ENCODE data around the gene UBE2K.
A peak's percentile ranks its signal among the peaks of the same experiment; 100 is the strongest.
"Not testable (repeated sequence)": the region's sequence is repeated elsewhere in the genome, so short reads cannot be mapped to it uniquely, and the experiment has no call there.

The UBE2K gene

DNA sequence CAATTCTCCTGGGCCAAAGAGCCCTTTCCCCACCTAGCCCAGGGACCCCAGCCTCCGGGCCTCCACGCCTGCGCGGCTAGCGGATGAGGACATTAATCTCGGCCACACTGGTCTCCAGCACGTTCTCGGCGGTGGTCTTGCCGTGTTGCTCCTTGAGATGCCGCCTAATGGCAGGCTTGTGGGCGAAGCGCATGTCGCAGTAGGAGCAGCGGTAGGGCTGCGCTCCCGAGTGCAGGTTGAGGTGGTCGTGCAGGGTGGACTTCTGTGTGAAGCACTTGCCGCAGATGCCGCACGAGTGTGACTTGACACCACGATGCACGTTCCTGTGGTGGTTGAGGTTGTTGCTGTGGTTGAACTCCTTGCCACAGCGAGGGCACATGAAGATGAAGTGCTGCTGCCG is 72.1 kb downstream of the UBE2K start:
- no peak overlapping the region for H3K23ac ChIP-seq (ENCODE audit: low read depth, low read length, poor library complexity)
- H4K8ac ChIP-seq (ENCODE audit: low read depth, low read length) = no peak overlapping the region
- no peak overlapping the region for H4K91ac ChIP-seq (ENCODE audit: low read depth, low read length, poor library complexity)
- no CpG with 5 or more reads among the region's 25 CpGs for WGBS, 2 donors (ENCODE audit: extremely low coverage in 2 of 2, insufficient read length in 2 of 2, insufficient replicate concordance in 1 of 2)
- no peak for DNase-seq (ENCODE audit: low spot score)
- no peak overlapping the region for H2AFZ ChIP-seq (ENCODE audit: low read length)
- no peak overlapping the region for H2AK5ac ChIP-seq (ENCODE audit: low read depth, low read length)
- no peaks in the 10 kb centered on the region for H3K4me1 ChIP-seq (ENCODE audit: control insufficient read depth in 2 of 2, insufficient read depth in 1 of 2, low read depth in 1 of 2, low read length in 2 of 2)
- H2BK12ac ChIP-seq (ENCODE audit: low read length) = no peak overlapping the region
- H2BK120ac ChIP-seq (ENCODE audit: low read depth, low read length) = no peak overlapping the region
- H3K27me3 ChIP-seq (ENCODE audit: control insufficient read depth in 3 of 3, insufficient read depth in 3 of 3, low read depth in 1 of 3, low read length in 3 of 3) = no peaks in the 10 kb centered on the region
- no peak overlapping the region for H2BK5ac ChIP-seq (ENCODE audit: low read length)
- no peak overlapping the region for H3K4me3 ChIP-seq (ENCODE audit: low read length in 2 of 2)
- no peak overlapping the region for H3K4ac ChIP-seq (ENCODE audit: low read length)
- no peak overlapping the region for H3K14ac ChIP-seq (ENCODE audit: low read length)
- no peak overlapping the region for H3K18ac ChIP-seq (ENCODE audit: low read length)
- no peak overlapping the region for H2BK15ac ChIP-seq (ENCODE audit: low read length)
- H3K79me1 ChIP-seq (ENCODE audit: low read depth, low read length) = peaks cover 2% of the 10 kb centered on the region
- H3K4me2 ChIP-seq (ENCODE audit: insufficient read depth, low read length, poor library complexity, severe bottlenecking) = no peak overlapping the region
- peaks cover 0 to 8% of the 10 kb centered on the region in 2 donors for H3K9me3 ChIP-seq (replicated peaks in 1 of 2; ENCODE audit: control insufficient read depth in 2 of 2, insufficient read depth in 1 of 2, low read depth in 1 of 2, low read length in 2 of 2)
- H3K36me3 ChIP-seq (replicated peaks in 1 of 2; ENCODE audit: control insufficient read depth in 2 of 2, insufficient read depth in 2 of 2, low read length in 2 of 2) = peaks cover 15 to 80% of the 10 kb centered on the region in 2 donors
- no peak overlapping the region for H3K9ac ChIP-seq (ENCODE audit: low read depth, low read length, poor library complexity)
- H3K27ac ChIP-seq (replicated peaks; ENCODE audit: low read length) = no peak overlapping the region

DNA sequence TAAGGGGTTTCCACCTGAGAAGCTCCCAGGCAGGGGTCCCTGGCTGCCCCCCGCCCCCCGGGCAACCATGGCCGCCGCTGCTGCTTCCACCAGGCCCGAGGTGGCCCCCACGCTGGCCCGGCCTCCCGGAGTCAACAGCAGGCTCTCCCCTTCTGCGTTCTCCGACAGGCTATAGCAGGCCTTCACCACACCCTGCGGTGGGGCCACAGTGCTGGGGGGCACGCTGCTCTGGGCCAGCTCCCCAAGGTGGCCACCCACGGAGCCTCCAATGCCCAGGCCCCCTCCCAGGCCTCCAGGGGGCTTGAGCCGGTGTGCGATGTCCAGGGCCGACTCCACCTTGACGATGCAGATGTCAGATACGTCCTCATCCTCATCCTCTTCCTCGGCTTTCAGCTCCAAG is 72.5 kb downstream of the UBE2K start:
- no peak overlapping the region for H2BK5ac ChIP-seq (ENCODE audit: low read length)

DNA sequence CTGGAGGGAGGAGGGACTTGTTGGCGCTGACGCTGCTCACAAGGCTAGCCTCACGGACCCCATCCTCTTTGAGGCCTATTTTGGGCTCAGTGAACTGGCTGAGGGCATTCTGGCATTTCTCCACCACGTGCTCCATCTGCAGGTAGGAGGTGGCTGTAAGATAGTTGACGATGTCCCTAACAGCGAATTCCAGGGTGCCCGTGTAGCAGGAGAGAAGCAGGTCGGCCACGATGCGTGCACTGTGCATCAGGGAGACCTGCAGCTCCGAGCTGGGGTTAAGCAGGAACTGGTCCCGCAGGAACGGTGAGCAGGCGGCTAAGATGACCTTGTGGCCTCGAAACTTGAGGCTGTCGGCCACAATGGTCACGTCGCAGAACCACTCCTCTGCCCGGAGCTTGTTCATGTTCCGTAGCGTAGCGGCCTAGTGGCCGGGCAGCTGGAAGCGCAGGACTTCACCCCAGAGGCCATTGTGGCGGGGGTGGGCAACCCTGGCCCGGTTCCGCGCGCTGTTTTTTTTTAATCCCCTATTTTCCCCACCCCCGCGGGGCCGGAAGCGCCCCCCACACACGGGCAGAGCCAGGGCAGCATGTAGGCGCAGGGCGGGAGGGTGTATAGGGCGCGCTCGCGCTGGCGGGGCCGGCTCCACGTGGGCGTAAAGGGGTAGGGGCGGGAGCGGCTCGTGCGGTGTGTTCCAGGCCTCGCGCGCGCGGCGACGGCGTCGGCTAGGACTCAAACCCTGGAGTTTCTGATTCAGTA is 73.2 kb downstream of the UBE2K start:
- H4K91ac ChIP-seq (ENCODE audit: low read depth, low read length, poor library complexity) = no peak overlapping the region
- H3K4me2 ChIP-seq (ENCODE audit: insufficient read depth, low read length, poor library complexity, severe bottlenecking) = no peak overlapping the region
- H3K4ac ChIP-seq (ENCODE audit: low read length) = no peak overlapping the region
- H3K9me3 ChIP-seq (replicated peaks in 1 of 2; ENCODE audit: control insufficient read depth in 2 of 2, insufficient read depth in 1 of 2, low read depth in 1 of 2, low read length in 2 of 2) = peaks cover 0 to under 1% of the 10 kb centered on the region in 2 donors
- H3K27me3 ChIP-seq (ENCODE audit: control insufficient read depth in 3 of 3, insufficient read depth in 3 of 3, low read depth in 1 of 3, low read length in 3 of 3) = no peaks in the 10 kb centered on the region
- peak overlapping the region; percentile 48 for H3K18ac ChIP-seq (ENCODE audit: low read length)
- H2AK5ac ChIP-seq (ENCODE audit: low read depth, low read length) = no peak overlapping the region
- no peak overlapping the region for H3K27ac ChIP-seq (replicated peaks; ENCODE audit: low read length)
- no CpG with 5 or more reads among the region's 57 CpGs for WGBS, 2 donors (ENCODE audit: extremely low coverage in 2 of 2, insufficient read length in 2 of 2, insufficient replicate concordance in 1 of 2)
- no peak overlapping the region for H3K9ac ChIP-seq (ENCODE audit: low read depth, low read length, poor library complexity)
- H4K8ac ChIP-seq (ENCODE audit: low read depth, low read length) = peak overlapping the region; percentile 43
- no peak overlapping the region for H3K14ac ChIP-seq (ENCODE audit: low read length)
- H2BK120ac ChIP-seq (ENCODE audit: low read depth, low read length) = no peak overlapping the region
- H2BK12ac ChIP-seq (ENCODE audit: low read length) = no peak overlapping the region
- H2BK5ac ChIP-seq (ENCODE audit: low read length) = no peak overlapping the region
- no peak overlapping the region for H2BK15ac ChIP-seq (ENCODE audit: low read length)
- peaks cover 2% of the 10 kb centered on the region for H3K79me1 ChIP-seq (ENCODE audit: low read depth, low read length)
- no peak overlapping the region for H3K23ac ChIP-seq (ENCODE audit: low read depth, low read length, poor library complexity)
- H3K4me1 ChIP-seq (ENCODE audit: control insufficient read depth in 2 of 2, insufficient read depth in 1 of 2, low read depth in 1 of 2, low read length in 2 of 2) = no peaks in the 10 kb centered on the region
- H3K4me3 ChIP-seq (ENCODE audit: low read length in 2 of 2) = no peak overlapping the region
- no peak for DNase-seq (ENCODE audit: low spot score)
- no peak overlapping the region for H2AFZ ChIP-seq (ENCODE audit: low read length)
- peaks cover 15 to 80% of the 10 kb centered on the region in 2 donors for H3K36me3 ChIP-seq (replicated peaks in 1 of 2; ENCODE audit: control insufficient read depth in 2 of 2, insufficient read depth in 2 of 2, low read length in 2 of 2)

More for the DNA sequence above, 72.5 kb downstream of the UBE2K start:
- no peaks in the 10 kb centered on the region for H3K27me3 ChIP-seq (ENCODE audit: control insufficient read depth in 3 of 3, insufficient read depth in 3 of 3, low read depth in 1 of 3, low read length in 3 of 3)
- H3K14ac ChIP-seq (ENCODE audit: low read length) = no peak overlapping the region
- no peak overlapping the region for H3K9ac ChIP-seq (ENCODE audit: low read depth, low read length, poor library complexity)
- no peak overlapping the region for H4K91ac ChIP-seq (ENCODE audit: low read depth, low read length, poor library complexity)
- peaks cover 15 to 80% of the 10 kb centered on the region in 2 donors for H3K36me3 ChIP-seq (replicated peaks in 1 of 2; ENCODE audit: control insufficient read depth in 2 of 2, insufficient read depth in 2 of 2, low read length in 2 of 2)
- no peak overlapping the region for H3K4me3 ChIP-seq (ENCODE audit: low read length in 2 of 2)
- H4K8ac ChIP-seq (ENCODE audit: low read depth, low read length) = no peak overlapping the region
- no peak overlapping the region for H2BK15ac ChIP-seq (ENCODE audit: low read length)
- H2AK5ac ChIP-seq (ENCODE audit: low read depth, low read length) = no peak overlapping the region
- no CpG with 5 or more reads among the region's 19 CpGs for WGBS, 2 donors (ENCODE audit: extremely low coverage in 2 of 2, insufficient read length in 2 of 2, insufficient replicate concordance in 1 of 2)
- no peaks in the 10 kb centered on the region for H3K4me1 ChIP-seq (ENCODE audit: control insufficient read depth in 2 of 2, insufficient read depth in 1 of 2, low read depth in 1 of 2, low read length in 2 of 2)
- H3K4ac ChIP-seq (ENCODE audit: low read length) = no peak overlapping the region
- no peak overlapping the region for H3K23ac ChIP-seq (ENCODE audit: low read depth, low read length, poor library complexity)
- H3K9me3 ChIP-seq (replicated peaks in 1 of 2; ENCODE audit: control insufficient read depth in 2 of 2, insufficient read depth in 1 of 2, low read depth in 1 of 2, low read length in 2 of 2) = peaks cover 0 to 8% of the 10 kb centered on the region in 2 donors
- no peak overlapping the region for H3K4me2 ChIP-seq (ENCODE audit: insufficient read depth, low read length, poor library complexity, severe bottlenecking)
- H3K27ac ChIP-seq (replicated peaks; ENCODE audit: low read length) = no peak overlapping the region
- H2BK12ac ChIP-seq (ENCODE audit: low read length) = no peak overlapping the region
- no peak overlapping the region for H3K18ac ChIP-seq (ENCODE audit: low read length)
- DNase-seq (ENCODE audit: low spot score) = no peak
- no peak overlapping the region for H2BK120ac ChIP-seq (ENCODE audit: low read depth, low read length)
- H3K79me1 ChIP-seq (ENCODE audit: low read depth, low read length) = peaks cover 2% of the 10 kb centered on the region
- no peak overlapping the region for H2AFZ ChIP-seq (ENCODE audit: low read length)

DNA sequence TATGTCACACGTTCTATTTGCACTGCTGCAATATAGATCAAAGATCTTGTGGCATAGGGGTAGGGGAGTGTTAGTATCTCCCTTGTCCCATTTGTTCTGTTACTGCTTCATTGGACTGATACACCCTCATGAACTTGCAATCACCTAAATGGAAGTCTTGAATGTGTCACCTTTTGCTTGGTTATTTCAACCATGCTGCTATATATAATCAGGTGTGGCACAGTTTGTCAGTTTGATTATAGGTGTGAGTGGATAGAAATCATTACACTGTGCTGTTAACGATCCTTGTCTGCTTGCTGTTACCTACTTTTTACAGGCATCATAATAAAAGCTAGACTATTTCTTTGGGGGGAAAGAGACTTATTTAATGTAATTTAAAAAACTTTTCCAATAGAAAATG is 84.1 kb downstream of the UBE2K start:
- H3K36me3 ChIP-seq (replicated peaks in 1 of 2; ENCODE audit: control insufficient read depth in 2 of 2, insufficient read depth in 2 of 2, low read length in 2 of 2) = peaks cover 0 to 49% of the 10 kb centered on the region in 2 donors
- H3K4ac ChIP-seq (ENCODE audit: low read length); H3K23ac ChIP-seq (ENCODE audit: low read depth, low read length, poor library complexity): not testable (repeated sequence)

More for the DNA sequence above, 84.1 kb downstream of the UBE2K start:
- not testable (repeated sequence) for H2BK5ac ChIP-seq (ENCODE audit: low read length); H2AFZ ChIP-seq (ENCODE audit: low read length); H3K18ac ChIP-seq (ENCODE audit: low read length); DNase-seq (ENCODE audit: low spot score); H4K91ac ChIP-seq (ENCODE audit: low read depth, low read length, poor library complexity); H3K27me3 ChIP-seq (ENCODE audit: control insufficient read depth in 3 of 3, insufficient read depth in 3 of 3, low read depth in 1 of 3, low read length in 3 of 3); H3K4me1 ChIP-seq (ENCODE audit: control insufficient read depth in 2 of 2, insufficient read depth in 1 of 2, low read depth in 1 of 2, low read length in 2 of 2); H2BK12ac ChIP-seq (ENCODE audit: low read length); H2BK15ac ChIP-seq (ENCODE audit: low read length); H3K27ac ChIP-seq (replicated peaks; ENCODE audit: low read length); H2BK120ac ChIP-seq (ENCODE audit: low read depth, low read length); H3K9ac ChIP-seq (ENCODE audit: low read depth, low read length, poor library complexity); H3K4me3 ChIP-seq (ENCODE audit: low read length in 2 of 2); H3K4me2 ChIP-seq (ENCODE audit: insufficient read depth, low read length, poor library complexity, severe bottlenecking); H3K14ac ChIP-seq (ENCODE audit: low read length); H3K9me3 ChIP-seq (replicated peaks in 1 of 2; ENCODE audit: control insufficient read depth in 2 of 2, insufficient read depth in 1 of 2, low read depth in 1 of 2, low read length in 2 of 2); H2AK5ac ChIP-seq (ENCODE audit: low read depth, low read length); H3K79me1 ChIP-seq (ENCODE audit: low read depth, low read length); H4K8ac ChIP-seq (ENCODE audit: low read depth, low read length)
- WGBS, 2 donors (ENCODE audit: extremely low coverage in 2 of 2, insufficient read length in 2 of 2, insufficient replicate concordance in 1 of 2) = no CpG with 5 or more reads among the region's 2 CpGs

Data from neuronal stem cell (in vitro differentiated cells).